Epidermal melanocyte (primary cell): ENCODE results near the gene ACOXL.

Experiments
- DNase-seq: peaks from one replicate; pipeline ENCODE4 v3.0.0; 2011; ENCODE audit warnings: low spot score; ENCODE audit not compliant: insufficient read length

Gene ACOXL

GRCh38 chr2:110827511-110827910, 95.1 kb downstream of the ACOXL start:
- no peak for DNase-seq

- no peak for DNase-seq
Observed at GRCh38 chr2:110828330-110828729, 96.0 kb downstream of the ACOXL start.

GRCh38 chr2:110829413-110830146, 97.2 kb downstream of the ACOXL start:
- DNase-seq = no peak

GRCh38 chr2:110832740-110833139, 100.4 kb downstream of the ACOXL start:
- DNase-seq = no peak

- DNase-seq = no peak
Observed at GRCh38 chr2:110834134-110834827, 101.9 kb downstream of the ACOXL start.

- DNase-seq = no peak
Observed at GRCh38 chr2:110836671-110837070, 104.3 kb downstream of the ACOXL start.

- DNase-seq = no peak
Observed at GRCh38 chr2:110837446-110838409, 105.4 kb downstream of the ACOXL start.

GRCh38 chr2:110838657-110839384, 106.4 kb downstream of the ACOXL start:
- no peak for DNase-seq

- no peak for DNase-seq
Observed at GRCh38 chr2:110840508-110840907, 108.1 kb downstream of the ACOXL start.

- no peak for DNase-seq
Observed at GRCh38 chr2:110842048-110842447, 109.7 kb downstream of the ACOXL start.

- no peak for DNase-seq
Observed at GRCh38 chr2:110843496-110843895, 111.1 kb downstream of the ACOXL start.

- DNase-seq = no peak
Observed at GRCh38 chr2:110843959-110844510, 111.7 kb downstream of the ACOXL start.

GRCh38 chr2:110847651-110848050, 115.3 kb downstream of the ACOXL start:
- no peak for DNase-seq

GRCh38 chr2:110848071-110848470, 115.7 kb downstream of the ACOXL start:
- DNase-seq = no peak

- no peak for DNase-seq
Observed at GRCh38 chr2:110848519-110849030, 116.2 kb downstream of the ACOXL start.

- no peak for DNase-seq
Observed at GRCh38 chr2:110851531-110851930, 119.2 kb downstream of the ACOXL start.

- no peak for DNase-seq
Observed at GRCh38 chr2:110852051-110852450, 119.7 kb downstream of the ACOXL start.

GRCh38 chr2:110852541-110853263, 120.3 kb downstream of the ACOXL start:
- DNase-seq = no peak

GRCh38 chr2:110853516-110853915, 121.1 kb downstream of the ACOXL start:
- DNase-seq = no peak

GRCh38 chr2:110853948-110854347, 121.6 kb downstream of the ACOXL start:
- no peak for DNase-seq
